Hindlimb muscle (tissue), 1 donor: ENCODE measurements around the gene TMEM63C. TPM values are rescaled to one million over a fixed set of nuclear protein-coding genes. Genes with fewer than 3 reads are reported as not detected.
A peak's percentile ranks its signal among the peaks of the same experiment; 100 is the strongest.

ENCODE experiments used
- DNase-seq: peaks from one replicate; pipeline ENCODE4 v3.0.0-alpha.2; 2013
- polyA plus RNA-seq: library from polyadenylated mRNA; unstranded; fragments of 120-200 nt; gene quantifications from one replicate; pipeline ENCODE4 v1.2.1, GENCODE V29; 2013; ENCODE audit not compliant: insufficient read length

The TMEM63C gene, protein sequence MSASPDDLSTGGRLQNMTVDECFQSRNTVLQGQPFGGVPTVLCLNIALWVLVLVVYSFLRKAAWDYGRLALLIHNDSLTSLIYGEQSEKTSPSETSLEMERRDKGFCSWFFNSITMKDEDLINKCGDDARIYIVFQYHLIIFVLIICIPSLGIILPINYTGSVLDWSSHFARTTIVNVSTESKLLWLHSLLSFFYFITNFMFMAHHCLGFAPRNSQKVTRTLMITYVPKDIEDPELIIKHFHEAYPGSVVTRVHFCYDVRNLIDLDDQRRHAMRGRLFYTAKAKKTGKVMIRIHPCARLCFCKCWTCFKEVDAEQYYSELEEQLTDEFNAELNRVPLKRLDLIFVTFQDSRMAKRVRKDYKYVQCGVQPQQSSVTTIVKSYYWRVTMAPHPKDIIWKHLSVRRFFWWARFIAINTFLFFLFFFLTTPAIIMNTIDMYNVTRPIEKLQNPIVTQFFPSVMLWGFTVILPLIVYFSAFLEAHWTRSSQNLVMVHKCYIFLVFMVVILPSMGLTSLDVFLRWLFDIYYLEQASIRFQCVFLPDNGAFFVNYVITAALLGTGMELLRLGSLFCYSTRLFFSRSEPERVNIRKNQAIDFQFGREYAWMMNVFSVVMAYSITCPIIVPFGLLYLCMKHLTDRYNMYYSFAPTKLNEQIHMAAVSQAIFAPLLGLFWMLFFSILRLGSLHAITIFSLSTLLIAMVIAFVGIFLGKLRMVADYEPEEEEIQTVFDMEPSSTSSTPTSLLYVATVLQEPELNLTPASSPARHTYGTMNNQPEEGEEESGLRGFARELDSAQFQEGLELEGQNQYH
- 1.0 TPM for polyA plus RNA-seq

DNA sequence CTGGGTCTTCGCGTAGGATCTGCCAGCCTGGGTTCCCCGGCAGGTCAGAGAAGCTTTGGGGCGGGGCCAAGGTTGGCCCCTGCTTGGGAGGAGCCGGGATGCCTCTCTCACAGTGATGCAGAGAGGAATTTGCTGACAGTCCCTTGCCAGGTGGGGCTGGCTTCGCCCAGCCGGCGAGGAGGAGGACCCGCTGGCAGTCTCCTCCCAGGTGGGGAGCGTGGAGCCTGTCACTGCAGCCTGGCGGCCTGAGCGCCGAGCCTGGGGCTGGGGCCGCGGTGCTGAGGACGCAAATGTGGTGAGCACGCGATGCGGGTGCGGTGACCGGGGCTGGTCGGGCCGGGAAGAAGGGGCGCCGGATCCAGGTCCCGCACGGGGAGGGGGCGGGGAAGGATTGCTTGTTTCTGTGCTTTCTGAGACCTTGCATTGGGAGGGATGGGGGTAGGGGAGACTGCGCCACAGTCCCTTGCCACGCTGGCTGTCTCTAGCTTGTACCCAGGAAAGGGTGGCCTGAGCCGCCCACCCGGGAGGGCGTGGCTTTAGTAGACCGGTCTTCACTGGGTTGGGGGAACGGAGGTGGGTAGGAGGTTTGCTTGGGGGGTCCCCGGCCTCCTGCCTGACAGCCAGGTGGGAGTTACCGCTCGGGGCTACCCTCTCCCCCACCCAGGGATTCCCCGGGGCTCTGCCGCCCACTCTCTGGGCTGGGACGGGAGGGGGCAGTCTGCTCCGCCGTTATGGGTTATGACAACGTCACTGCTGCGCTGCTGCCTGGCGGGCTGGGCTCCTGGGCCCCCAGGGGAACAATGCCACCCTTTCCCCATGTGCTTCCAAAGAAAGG, at the start of gene TMEM63C:
Gene TMEM63C, plus strand, starts transcription at position 196 of the 835 bp plus-strand sequence. CDS start 37,016 bp downstream, outside the sequence.
- DNase-seq = no peak

DNA sequence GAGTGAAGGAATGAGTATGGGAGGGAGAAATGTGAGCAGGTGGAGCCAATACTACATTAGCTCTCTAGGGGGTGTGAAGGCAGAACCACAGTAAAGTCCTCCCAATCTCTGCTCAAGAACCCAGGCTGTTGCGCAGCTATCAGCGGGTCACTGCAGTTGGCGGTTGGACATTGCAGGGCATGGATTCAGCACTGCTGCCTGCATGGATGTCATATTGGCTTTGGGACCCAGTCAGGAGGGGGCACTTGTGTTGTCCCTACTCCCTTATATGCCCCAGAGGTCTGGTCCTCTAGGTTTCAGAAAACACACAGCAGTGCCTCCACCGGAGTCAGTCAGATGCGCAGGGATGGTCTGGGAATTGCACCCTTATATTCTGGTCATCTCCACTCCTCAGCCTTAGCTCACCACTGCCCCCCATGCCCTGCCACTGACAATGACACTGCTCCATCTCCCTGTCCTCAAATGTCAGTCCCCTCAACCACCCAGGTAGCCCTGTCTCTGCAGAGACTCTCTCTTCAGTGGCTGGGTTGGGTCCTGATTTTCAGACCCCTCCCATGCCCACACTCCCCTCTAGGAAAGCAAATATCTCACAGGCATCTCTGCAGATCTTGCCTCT, 49.6 kb upstream of the TMEM63C start:
- DNase-seq = no peak

DNA sequence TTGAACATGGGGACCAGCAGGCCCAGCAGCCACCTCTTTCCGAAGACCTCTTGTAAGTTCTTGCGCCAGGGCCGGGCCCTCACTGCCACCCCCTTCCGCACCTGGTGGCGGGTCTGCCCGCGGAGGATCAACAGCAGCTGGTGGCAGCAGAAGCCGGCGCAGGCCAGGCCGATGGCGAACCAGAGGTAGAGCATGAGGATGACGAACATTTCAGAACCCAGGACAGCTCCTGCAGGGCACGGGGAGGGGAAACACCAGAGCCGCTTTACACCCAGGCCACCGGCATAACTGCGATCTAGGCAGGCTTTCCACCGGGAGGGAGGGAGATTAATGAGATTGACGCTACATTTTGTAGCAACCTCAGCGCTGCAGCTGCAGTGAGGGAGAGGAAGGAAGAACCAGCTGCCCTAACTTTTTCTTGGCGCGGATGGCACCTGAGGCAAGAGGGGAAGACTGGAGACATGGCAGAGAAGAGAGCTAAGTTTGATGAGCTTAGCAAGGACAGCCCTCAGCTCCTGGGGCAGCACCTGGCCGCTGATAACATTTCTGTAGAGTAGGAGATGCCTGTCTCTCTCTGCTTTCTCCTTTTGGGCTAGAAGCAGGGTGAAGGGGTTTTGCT, 47.8 kb upstream of the TMEM63C start:
- peak; percentile 72 for DNase-seq

DNA sequence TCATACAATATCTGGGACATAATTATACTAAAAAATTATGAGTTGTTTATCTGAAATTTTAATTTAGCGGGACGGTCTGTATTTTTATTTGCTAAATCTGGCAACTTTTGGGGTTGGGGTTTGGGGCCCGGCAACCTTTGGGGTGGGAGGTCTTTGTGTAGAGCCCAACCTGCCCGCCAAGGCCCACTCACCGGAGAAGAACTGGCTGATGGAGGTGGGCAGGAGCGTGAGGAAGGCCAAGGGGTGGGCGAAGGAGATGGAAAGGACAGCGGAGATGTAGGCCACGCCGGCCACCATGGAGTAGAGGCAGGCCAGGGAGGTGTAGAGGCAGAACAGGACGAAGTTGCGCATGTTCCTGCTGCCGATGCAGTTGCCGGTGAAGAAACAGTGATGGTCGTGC, 42.6 kb upstream of the TMEM63C start:
- no peak for DNase-seq

DNA sequence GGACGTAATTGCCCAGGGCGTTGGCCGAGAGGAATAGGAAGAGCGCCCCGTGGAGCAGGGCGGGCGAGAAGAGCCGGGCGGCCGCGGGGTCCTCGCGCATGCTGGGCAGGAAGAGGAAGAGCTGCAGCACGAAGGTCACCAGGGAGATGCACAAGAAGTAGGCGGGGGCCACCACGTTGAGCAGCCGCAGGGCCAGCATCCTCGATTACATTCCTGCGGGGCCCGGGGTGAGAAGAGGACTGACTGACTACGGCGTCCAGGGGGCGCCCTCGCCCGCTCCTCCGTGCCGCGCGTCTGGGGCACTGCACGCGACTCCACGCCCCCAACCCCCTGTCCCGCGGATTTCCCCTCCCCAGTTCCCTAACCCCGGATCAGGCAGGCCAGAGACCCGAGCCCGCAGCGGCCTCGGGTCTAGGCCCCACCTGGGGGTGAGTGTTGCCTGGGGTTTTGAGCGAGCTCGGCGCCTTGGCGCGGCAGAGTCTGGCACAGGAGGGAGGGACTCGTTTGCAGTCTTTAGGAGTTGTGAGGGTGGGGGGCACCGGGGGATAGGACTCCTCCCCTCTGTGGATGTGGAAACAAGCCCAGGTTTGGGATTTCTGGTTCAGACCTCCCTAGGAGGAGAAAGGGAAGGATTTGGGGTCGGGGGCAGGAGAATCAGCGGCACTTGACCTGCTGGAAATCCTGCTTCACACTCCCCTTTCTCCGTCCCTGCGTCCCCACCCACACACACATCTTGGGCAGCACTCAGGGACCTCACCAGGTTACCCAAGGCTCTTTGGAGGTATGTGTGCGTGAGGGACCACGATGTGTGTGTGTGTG, 41.8 kb upstream of the TMEM63C start:
- DNase-seq = no peak

DNA sequence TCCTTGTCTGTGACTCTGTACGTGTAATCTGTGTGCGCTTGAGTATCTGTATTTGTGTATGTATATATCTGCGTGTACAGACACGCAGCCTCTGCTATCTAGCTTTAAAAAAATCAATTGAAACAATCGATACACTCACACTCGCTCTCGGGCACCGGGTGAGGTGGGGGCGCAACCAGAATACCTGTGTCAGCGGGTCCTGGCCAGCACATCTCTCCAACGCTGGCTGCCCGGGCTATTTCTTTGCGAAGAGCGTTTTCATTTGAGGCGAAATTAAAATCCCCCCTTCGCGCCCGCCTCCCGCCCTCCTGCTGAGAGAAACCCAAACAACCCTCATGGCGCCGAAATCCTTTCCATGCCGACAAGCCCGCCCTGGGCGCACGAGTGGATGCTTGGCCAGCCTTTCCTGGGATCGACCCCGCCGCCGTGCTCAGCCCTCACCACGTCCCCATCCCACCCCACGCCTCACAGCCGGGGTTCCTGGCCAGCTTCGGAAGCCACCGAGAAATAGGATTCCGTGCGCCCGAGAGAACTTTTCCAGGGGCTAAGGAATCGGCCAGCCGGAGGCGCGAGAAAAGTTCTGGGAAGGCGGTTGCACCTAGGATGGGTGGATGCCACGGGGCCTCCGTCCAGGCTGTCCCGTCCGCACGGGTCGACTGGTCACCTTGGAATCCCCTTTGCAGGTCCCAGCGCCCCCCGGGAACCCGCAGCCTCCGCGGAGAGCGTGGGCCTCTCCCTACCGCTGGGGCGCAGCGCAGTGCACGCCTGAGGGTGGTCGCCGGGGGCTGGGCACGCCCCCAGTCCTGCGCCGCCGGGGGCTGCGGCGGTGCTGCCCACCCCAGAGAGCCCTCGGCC, 41.0 kb upstream of the TMEM63C start:
- no peak for DNase-seq

DNA sequence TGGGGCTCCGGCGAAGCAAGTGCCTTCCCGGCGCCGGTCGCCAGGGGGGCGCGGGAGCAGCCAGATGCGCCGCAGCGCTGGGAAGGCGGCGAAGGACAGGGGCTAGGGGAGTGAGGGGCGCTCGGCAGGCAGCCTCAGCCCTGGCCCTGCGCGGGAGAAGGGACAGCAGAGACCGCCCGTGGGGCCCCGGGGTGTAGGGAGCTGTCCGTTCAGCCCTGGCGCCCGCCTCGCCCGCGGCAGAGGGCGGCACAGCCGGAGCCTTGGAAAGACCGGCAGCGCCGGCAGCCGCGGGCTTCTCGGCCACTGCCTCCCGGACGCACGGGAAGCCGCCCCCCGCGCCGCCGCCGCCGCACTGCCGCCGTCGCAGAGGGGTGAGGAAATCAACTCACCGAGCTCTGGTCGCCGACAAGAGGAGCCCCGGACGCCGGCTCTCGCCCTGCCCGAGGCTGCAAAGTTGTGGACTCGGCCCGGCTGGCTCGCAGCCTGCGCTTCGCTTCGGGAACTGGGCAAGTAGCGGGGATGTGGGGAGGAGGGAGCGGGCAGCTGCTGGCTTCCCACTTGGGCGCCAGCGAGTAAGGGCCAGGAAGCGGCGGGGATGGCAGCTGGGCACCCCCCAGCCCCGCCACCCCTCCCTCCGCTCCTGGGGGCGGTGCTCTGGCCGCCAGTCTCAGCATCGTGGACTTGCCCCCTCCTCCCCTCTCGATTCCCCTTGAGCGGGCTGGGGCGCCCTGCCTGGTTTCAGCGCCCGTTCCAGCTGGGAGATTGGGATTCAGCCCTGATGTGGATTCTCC, 40.2 kb upstream of the TMEM63C start, which contains the start of gene ZDHHC22:
Gene ZDHHC22, minus strand, starts transcription at position 578 of the 791 bp plus-strand sequence. CDS start 2,053 bp downstream, outside the sequence.
- no peak for DNase-seq

DNA sequence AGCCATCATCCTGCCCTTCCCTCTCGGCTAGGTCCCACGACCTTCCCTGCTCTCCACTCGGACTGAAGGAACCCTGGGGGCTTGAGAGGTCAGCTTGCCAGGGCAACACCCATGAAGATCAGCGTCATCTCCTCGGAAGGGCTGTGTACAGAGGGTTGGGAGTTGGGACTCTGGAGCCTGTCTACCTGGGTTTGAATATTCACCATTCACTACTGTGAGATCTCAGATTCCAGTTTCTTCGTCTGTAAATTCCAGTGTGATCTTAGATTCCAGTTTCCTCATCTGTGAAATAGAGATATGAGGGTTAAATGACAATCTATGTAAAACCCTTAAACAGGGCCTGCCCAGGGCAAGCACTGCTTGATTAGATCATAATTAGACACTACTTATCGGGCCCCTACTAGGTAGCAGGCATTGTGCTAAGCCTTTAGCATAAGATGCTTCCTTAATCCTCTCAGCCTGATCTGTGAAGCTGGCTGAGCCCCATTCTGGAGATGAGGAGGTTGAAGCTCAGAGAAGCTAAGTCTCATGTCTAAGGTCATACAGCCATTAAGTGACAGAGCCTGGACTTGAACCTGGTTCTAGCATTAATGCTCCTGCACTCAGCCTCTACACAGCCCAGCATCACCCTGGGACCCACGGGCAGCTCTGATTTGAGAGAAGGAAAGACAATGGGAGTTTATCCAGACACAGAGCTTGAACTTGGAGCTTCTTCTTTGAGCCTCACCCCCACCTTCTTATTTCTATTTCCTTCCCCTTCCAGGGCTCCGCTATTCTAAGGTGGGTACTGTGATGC, 39.4 kb upstream of the TMEM63C start:
- DNase-seq = no peak

DNA sequence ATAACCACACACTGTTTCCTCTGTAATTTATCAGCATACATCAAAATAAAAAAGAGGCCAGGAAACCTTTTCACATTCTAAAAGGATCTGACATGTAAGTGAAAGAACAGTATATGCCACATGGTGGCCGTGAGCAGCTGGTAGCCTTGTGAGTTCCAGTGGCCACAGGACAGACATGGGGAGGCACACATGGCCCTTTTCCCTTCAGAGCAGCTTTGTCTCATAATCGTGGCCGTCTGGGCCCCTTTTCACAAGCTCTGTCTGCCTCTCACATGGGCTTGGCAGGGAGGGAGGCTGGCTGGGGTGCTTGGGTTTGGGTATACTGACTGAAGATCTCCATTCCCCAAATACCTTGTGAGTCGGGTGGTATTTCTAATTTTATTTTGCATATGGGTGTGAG, 38.5 kb upstream of the TMEM63C start:
- no peak for DNase-seq

DNA sequence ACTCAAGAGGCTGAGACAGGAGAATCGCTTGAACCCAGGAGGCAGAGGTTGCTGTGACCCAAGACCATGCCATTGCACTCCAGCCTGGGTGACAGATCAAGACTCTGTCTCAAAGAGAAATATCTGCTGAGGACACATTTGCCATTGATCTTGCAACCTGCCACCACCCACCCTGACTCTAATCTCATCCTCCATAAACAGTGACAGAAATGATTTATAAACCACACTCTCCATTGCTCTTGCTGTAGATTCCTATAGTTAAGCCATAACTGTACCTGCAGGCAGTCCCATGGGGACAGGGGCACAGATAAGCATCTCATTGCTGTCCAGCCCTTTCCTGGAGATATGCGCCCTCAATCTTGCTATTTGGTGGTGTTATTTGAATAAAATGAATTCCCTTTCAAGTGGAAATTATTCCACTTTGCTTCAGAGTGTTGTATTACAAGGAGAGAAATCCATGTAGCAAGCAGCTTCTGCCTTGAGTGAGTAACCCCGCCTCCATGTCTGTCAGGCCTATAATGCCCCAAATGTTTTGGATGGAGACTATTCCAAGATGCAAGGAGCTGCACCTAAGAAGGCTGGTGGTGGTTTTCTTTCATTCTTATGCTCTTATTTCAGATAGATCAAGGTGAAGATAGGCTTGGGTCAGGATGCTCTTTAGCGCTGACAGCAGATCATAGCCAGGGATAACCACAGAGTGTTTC, 37.0 kb upstream of the TMEM63C start:
- DNase-seq = no peak

DNA sequence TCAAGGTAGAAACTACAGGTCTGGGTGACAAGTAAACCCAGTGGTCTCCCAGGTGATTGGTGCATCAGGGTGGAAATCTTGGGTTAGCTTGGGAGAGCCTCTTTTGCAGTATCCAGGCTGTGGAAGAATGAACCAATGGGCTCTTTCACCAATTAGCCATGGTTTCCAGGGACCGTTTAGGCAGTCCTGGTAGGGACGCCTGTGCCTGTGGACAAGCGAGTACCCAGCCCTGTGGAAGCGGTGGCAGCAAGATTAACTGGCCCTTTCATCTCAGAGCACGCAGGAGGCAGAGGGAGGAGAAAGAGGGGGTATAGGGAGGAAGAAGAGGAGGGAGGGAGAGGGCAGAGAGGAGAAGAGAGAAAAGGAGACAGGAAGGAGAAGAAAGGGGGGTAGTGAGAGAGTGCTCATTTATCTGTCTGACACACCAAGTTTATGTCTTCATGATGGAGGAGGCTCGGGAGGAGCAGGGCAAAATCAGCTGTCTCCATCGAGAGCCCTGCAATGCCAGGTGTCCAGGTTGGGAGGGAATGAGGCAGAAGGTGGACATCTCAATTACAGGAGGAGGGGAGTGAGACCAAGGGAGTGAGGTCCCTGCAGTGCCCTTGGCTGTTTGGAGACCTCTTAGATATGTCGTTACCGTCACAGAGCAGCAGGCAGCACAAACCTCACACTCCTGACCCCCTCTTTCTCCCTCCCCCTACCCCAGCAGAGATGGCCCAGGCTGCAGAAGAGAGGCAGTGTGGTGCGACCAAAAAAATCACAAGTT, 35.4 kb upstream of the TMEM63C start:
- no peak for DNase-seq

DNA sequence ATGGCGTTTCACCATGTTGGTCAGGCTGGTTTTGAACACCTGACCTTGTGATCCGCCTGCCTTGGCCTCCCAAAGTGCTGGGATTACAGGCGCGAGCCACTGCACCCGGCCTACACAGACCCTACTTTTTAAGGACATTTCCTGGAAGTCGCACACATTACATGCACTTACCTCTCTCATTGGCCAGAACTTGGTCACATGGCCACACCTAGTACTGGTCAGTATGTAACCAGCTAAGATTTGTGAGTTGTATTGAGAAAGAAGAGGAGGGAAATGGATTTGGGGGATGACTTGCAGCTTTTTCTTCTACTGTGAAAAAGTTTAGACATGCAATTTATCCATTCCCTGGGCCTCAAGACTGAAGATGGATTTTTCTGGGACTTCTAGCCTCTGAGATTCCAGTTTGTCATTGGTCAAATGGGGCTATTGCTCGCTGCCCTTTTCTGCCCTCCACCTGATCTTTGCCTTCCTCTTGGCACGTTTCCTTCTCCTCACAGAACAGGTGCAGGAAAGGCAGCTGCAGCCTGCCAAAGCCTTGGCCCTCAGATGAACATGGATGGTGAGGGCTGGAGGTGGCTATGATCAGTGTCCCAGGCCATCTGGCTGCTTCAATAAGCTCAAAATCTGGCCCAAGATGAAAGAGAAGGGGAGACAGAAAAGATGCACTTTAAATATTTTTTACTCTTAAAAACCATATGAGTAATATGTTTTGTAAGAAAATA, 32.9 kb upstream of the TMEM63C start:
- no peak for DNase-seq

DNA sequence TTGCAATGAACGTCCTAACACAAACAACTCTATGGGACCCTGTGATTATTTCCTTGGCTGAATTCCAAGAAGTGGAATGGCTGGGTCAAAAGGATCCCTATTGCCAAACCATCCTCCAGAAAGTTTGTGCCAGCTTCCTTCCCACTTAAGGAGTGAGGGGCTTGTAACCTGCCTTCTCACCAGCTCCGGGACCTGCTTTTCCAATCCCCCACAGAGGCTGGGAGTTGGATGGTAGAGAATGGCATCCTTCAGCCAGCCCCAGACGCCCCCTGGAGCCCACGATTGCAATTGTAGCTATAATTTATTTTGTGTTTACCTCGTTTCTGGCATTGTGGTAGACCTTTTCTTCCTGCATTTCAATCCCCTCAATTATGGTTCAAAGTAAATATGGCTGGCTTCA, 30.4 kb upstream of the TMEM63C start:
- no peak for DNase-seq

DNA sequence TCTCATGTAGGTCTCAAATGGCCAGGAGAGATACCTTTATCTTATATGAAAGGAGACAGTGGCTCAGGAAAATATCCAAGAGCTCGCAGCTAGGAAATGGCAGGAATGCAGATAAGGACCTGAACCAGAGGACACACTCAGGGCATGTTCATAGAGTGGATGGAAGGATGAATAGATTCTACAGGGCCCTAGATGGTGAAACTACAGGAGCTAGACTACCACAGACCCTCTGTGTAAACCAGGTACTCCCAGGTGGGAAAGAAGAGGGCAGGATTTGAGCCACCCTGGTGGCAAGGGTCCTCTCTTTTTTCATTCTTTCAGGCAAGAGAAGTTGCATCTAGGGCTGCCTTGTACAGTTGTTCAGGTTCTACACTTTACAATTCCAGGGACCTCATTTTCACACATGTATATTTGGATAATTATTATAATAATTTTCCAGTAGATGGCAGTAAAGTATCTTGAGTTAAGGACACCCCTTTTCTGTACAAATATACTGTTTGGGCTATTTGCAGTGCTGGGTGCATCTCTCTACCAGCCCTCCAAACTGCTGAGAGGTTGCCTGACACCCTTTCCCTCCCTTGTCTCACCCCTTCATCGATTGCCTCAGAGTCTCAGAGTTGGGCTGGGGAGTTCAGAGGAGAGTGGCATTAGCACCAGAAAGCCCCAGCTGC, 29.5 kb upstream of the TMEM63C start:
- DNase-seq = no peak

DNA sequence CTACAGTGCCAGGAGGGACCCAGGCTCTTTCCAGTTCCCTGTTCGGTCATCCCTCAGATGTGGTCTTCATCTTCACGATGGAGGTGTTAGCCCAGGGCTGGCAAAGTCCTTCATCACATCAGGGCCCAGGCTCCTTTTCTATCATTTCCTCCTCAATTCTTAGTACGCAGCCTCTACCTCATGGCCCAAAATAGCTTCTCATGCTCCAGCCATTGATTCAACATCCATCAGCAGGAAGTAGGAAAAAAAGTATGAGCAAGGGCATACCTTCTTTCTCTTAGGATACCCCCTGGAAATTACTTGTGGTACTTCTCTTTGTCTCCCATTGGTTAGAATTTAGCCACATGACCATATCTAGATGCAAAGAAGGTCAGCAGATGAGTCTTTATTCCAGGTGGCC, 27.8 kb upstream of the TMEM63C start:
- DNase-seq = no peak
